ENCODE measurements around the gene ABCC4. TPM values are rescaled to one million over a fixed set of nuclear protein-coding genes. Genes with fewer than 3 reads are reported as not detected.

The ABCC4 gene
- total and polyA plus RNA-seq, 9 of the 15 experiments (the other 6 are each of a cell fraction or from before 2014, with no cell fraction given) = 9.4 to 46.1 (median 25.4) TPM

GRCh38 chr13:95180513-95181245 lies 120.6 kb downstream of the ABCC4 start (continued):
- TF ChIP-seq, protein P1, sequence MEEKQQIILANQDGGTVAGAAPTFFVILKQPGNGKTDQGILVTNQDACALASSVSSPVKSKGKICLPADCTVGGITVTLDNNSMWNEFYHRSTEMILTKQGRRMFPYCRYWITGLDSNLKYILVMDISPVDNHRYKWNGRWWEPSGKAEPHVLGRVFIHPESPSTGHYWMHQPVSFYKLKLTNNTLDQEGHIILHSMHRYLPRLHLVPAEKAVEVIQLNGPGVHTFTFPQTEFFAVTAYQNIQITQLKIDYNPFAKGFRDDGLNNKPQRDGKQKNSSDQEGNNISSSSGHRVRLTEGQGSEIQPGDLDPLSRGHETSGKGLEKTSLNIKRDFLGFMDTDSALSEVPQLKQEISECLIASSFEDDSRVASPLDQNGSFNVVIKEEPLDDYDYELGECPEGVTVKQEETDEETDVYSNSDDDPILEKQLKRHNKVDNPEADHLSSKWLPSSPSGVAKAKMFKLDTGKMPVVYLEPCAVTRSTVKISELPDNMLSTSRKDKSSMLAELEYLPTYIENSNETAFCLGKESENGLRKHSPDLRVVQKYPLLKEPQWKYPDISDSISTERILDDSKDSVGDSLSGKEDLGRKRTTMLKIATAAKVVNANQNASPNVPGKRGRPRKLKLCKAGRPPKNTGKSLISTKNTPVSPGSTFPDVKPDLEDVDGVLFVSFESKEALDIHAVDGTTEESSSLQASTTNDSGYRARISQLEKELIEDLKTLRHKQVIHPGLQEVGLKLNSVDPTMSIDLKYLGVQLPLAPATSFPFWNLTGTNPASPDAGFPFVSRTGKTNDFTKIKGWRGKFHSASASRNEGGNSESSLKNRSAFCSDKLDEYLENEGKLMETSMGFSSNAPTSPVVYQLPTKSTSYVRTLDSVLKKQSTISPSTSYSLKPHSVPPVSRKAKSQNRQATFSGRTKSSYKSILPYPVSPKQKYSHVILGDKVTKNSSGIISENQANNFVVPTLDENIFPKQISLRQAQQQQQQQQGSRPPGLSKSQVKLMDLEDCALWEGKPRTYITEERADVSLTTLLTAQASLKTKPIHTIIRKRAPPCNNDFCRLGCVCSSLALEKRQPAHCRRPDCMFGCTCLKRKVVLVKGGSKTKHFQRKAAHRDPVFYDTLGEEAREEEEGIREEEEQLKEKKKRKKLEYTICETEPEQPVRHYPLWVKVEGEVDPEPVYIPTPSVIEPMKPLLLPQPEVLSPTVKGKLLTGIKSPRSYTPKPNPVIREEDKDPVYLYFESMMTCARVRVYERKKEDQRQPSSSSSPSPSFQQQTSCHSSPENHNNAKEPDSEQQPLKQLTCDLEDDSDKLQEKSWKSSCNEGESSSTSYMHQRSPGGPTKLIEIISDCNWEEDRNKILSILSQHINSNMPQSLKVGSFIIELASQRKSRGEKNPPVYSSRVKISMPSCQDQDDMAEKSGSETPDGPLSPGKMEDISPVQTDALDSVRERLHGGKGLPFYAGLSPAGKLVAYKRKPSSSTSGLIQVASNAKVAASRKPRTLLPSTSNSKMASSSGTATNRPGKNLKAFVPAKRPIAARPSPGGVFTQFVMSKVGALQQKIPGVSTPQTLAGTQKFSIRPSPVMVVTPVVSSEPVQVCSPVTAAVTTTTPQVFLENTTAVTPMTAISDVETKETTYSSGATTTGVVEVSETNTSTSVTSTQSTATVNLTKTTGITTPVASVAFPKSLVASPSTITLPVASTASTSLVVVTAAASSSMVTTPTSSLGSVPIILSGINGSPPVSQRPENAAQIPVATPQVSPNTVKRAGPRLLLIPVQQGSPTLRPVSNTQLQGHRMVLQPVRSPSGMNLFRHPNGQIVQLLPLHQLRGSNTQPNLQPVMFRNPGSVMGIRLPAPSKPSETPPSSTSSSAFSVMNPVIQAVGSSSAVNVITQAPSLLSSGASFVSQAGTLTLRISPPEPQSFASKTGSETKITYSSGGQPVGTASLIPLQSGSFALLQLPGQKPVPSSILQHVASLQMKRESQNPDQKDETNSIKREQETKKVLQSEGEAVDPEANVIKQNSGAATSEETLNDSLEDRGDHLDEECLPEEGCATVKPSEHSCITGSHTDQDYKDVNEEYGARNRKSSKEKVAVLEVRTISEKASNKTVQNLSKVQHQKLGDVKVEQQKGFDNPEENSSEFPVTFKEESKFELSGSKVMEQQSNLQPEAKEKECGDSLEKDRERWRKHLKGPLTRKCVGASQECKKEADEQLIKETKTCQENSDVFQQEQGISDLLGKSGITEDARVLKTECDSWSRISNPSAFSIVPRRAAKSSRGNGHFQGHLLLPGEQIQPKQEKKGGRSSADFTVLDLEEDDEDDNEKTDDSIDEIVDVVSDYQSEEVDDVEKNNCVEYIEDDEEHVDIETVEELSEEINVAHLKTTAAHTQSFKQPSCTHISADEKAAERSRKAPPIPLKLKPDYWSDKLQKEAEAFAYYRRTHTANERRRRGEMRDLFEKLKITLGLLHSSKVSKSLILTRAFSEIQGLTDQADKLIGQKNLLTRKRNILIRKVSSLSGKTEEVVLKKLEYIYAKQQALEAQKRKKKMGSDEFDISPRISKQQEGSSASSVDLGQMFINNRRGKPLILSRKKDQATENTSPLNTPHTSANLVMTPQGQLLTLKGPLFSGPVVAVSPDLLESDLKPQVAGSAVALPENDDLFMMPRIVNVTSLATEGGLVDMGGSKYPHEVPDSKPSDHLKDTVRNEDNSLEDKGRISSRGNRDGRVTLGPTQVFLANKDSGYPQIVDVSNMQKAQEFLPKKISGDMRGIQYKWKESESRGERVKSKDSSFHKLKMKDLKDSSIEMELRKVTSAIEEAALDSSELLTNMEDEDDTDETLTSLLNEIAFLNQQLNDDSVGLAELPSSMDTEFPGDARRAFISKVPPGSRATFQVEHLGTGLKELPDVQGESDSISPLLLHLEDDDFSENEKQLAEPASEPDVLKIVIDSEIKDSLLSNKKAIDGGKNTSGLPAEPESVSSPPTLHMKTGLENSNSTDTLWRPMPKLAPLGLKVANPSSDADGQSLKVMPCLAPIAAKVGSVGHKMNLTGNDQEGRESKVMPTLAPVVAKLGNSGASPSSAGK (IDR thresholded peaks at IDR 0.05) = no peak
- TF ChIP-seq CBX5 (IDR thresholded peaks at IDR 0.05; ENCODE audit: borderline replicate concordance, low read depth) = no peak

All from K562 (cell line).